Stimulated activated CD4-positive, alpha-beta T cell treated with anti-CD3 and anti-CD28 coated beads, Interleukin-2, amount 100 ng/mL, for 48 hours (primary cell): ENCODE results near the gene DLGAP1.

Source experiments
- DNase-seq, 2 donors: peaks; one replicate each; pipeline ENCODE4 v3.0.0-alpha.2; 2020

DLGAP1 gene

DNA sequence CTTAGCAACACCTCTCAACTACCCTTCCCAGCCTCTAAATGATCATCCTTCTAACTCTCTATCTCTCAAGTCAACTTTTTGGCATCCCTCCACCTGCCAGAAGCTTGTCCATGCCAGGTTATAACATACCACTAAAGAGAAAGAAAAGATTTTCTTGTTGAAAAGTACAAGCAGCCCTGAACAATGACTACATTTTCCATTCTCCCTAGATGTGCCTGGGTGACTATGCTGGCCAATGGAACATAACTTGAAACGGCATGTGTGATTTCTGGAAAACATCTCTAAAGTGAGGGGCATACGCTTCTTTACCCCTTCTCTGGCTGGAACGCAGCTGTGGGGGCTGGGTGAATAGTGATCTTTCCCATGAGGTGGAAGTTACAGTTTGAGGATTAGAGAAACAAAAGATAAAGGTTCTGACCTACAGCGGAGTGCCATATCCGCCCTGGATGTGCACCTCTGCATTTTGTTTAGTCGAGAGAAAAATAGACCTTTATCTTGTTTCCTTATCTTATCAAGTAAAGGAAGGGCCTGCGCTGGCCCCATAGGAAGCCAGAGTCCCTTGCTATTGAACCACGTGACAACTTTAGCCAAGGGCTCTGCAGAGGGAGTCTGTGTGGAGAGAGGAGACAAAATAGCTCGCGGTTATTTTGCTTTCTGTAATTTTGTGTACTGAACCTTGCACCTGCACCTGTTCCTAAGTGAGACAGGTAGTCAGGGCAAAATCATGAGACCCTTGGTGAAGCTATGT is 568.4 kb downstream of the DLGAP1 start:
- no peak for DNase-seq

DNA sequence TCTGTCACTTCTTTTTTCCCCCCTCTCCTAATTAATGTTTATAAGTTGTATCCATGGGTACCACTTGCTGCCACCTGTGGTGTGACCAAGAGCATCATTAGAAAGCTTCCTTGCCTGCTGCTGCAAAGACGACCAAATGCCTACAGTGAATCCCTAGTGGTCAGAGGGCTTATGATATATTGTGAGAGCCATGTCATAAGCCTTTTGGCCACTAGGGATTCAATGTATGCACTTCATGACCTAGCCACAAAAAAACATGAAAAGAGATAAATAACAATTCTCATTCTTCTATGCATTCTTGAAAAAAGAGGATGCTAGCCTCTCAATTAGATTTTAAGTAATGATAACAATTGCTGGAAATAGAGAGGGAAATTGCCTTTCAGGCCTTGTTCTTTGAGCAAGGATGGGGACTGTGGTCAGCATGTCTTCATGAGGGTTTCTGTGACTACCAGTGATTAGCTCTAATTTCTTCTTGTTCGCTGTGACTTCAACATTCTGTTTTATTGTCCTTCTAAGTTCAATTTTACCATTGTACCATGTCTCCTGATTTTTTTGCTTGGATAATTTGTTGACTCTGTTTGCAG is 569.8 kb downstream of the DLGAP1 start:
- no peak for DNase-seq

DNA sequence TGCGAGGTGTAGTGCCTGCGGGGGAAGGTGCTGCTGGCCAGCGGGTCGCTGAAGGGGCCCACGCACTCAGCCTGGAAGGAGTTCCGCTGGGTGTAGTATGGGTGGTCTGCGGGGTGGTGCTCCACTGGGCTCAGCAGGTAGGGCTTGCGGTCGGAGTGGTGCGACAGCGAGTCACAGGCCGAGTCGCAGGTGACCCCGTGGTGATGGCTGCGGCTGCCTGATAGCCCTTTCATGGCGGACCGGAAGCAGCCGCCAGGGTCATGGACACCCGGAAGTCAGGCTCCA is 575.3 kb downstream of the DLGAP1 start:
- DNase-seq, result no peak

DNA sequence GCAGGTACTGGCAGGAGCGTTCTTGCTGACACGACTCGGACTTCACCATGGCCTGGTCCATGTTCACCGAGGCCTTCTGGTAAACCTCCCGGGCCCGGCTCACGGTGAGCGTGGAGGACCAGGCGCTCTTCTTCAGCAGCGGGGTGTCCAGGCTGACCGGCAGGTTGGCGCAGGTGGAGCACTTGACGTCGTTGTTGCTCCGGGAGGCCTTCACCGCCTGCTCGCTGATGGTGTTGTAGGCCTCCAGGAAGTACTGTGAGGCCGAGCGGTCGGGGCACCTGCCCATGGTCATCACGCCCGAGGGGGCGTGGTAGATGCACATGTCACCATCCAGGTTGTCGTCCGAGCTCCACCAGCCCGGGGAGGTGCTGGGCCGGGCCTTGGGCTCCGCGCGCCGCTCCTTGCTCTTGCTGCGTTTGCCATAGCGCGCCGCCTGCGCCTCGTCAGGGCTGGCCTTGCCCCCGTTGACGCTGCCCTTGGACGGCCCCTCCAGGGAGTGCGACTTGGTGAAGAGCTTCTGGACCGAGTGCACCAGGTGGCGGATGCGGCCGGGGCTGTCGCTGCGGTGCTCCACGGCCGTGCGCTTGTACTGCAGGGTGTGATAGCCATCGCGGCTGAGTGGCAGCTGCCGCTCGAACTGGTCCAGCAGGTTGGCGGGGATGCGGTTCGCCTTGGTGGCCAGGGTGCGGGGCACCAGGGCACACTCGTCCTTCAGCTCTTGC is 575.8 kb downstream of the DLGAP1 start:
- no peak for DNase-seq

GRCh38 chr18:3878401-3878800 is 576.7 kb downstream of the DLGAP1 start:
- DNase-seq, result no peak

- DNase-seq, result no peak
Measured at GRCh38 chr18:3877678-3878077, 577.4 kb downstream of the DLGAP1 start.

GRCh38 chr18:3875961-3876360 is 579.1 kb downstream of the DLGAP1 start:
- DNase-seq, result no peak

- DNase-seq, result no peak
Measured at GRCh38 chr18:3875376-3875775, 579.7 kb downstream of the DLGAP1 start.

DNA sequence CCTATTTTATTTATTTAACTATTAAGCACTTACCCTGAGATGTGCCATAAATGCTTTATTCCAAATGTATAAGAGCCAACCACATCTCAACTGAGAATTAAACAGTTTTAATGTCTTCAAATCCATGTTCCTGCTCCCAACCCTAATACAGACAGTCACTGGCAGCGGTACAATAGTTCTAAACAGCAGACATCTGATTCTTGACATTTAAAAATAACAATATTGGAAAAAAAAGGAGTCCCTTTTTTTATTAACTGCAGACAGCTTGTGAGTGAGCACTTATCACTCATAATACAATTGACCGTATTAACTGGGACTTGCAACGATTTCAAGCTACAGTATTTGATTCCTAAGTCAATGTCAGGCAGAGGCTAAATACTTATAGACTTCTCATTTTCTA is 580.5 kb downstream of the DLGAP1 start:
- DNase-seq, result no peak

GRCh38 chr18:3874125-3874524 is 581.0 kb downstream of the DLGAP1 start:
- no peak for DNase-seq

- DNase-seq, result no peak
Measured at GRCh38 chr18:3873698-3874097, 581.4 kb downstream of the DLGAP1 start.

- no peak for DNase-seq
Measured at GRCh38 chr18:3873211-3873610, 581.9 kb downstream of the DLGAP1 start.

DNA sequence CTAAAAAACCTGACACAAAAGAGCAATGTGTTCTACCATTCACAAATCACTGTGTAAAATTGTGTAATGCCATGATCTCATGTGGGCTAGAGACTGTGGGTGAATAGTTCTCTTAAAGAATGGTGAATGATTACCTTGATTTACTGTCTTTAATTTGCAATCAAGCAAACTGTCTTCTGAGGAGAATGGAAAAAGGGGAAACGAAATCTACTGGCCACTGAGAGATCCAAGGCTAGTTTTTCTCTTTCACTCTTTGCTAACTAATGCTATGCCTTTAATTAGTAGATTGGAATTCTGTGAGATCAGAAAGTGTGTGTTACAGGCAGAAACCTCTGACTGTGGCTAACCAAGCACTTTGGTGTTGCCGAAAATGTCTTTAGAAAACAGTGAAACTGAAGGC is 582.5 kb downstream of the DLGAP1 start:
- no peak for DNase-seq

DNA sequence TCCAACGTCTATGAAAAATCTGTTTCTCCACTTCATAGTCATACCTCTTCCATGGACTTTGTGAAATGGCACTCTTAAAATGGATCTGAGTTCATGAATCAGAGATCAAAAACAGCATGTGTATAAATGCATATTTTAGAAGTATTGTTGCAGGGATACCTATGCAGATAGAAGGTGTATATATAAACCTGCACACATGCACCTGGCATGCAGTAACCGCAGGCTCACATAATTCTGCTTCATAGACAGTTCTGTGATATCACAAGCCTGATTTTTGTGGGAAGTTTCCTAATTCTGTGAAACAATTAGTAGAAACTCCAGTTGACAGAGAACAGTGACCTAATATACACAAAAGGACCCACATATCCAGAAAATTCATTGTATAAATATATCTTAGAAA is 583.4 kb downstream of the DLGAP1 start:
- no peak for DNase-seq

- no peak for DNase-seq
Measured at GRCh38 chr18:3870914-3871313, 584.2 kb downstream of the DLGAP1 start.

GRCh38 chr18:3869848-3870247 is 585.3 kb downstream of the DLGAP1 start:
- DNase-seq, result no peak

- no peak for DNase-seq
Measured at GRCh38 chr18:3867864-3868311, 587.2 kb downstream of the DLGAP1 start.

GRCh38 chr18:3867236-3867635 is 587.9 kb downstream of the DLGAP1 start:
- DNase-seq, result no peak

DNA sequence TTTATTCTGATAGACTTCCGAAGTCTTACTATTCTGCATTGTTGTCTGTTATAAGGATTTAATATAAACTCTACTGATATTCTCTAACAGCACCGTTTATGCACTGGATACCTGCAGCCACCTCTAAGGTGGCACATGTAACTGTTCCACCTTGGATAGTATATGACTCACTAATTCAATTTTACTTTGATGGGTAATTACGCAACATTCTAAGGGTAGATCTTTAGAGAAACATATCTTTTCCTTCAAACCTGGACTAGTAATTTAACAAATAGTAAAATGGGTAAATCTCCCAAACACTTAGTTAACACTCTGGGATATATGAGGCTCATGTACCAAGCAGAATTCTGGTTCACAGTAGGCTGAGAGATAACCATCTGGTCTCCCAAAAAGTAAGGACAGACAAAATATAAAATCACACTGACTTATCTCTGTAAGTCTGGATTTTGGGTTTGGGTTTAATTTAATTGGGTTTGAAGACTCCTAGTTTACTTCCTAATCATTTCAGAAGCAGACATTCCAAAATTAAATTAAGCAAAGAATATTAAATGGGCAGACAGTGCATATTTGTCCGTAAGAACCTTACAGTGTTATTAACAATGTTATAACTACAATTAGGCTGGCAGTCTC is 590.3 kb downstream of the DLGAP1 start:
- DNase-seq, result no peak

DNA sequence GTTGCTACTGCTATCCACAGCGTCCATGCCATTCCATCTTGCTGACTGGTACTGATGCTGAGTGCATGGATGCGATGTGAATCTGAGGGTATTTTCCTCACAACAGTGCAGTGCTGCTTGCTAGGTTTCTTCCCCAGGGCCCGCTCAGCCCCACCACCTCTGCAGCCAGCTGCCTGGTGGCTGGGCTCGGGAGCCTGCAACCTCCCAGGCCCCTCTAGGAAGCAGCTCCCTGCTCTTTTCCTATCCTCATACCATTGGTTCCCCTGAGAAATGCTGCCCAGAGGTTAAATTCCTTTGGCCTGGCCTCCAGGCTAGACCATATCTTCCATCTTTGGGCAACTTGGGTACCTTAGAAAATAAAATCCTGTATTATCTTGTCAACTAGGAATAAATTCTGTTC is 591.5 kb downstream of the DLGAP1 start:
- no peak for DNase-seq

GRCh38 chr18:3863006-3863405 is 592.1 kb downstream of the DLGAP1 start:
- DNase-seq, result no peak

DNA sequence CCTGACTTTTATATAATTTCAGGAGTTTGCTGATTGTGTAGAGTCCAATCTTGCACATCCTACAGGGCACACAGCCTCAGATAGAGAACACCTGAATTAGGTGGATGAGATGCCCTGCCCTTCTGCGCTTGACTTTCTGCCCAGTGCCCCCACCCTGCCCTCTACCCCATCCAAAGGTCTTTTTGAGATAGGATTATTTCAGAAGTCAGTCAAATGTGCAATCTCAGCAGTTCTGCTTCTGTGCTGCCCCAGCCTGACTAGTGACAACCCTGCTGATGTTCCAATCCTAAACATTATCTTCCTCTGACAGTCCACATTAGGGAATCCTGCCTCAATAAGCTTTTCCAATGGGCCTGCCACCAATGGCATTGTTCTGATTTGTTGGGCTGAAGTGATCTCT is 593.6 kb downstream of the DLGAP1 start:
- no peak for DNase-seq

DNA sequence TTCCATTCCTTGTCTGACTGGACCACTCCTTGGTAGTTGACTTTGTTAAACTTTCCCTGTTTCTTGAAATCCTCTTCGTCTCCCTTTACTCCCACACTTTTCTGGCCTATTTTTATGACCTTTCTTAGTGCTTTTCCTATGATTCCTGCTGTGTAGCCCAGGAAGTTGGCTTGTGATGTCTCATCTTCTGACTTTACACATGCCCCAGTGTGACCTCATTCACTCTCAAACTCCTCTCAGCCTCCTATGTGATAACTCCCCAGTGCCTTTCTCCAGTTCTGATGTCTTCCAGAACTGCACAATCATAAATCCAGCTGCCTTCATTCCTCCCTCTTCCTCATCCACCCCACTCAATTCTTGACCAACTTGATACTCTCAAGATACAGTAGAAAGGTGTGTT is 597.6 kb downstream of the DLGAP1 start:
- no peak for DNase-seq

DNA sequence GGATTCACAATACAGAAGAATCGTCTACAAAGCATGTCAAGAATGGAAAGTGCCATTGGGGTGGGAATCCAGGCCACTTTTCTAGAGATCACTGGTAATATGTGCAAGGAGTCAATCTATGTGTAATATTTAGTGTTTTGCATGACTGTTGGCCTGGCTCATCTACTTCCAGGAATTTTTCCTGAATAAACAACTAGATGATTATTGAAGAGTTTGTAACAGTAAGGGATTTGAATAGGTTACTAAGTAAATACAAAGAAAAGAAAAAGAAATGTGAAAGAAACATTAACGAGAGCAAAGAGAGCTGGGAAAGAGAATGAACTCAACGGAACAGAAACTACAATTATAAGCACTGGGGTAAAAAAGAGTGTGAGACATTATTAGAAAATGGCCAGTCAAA is 599.1 kb downstream of the DLGAP1 start:
- no peak for DNase-seq
